ENCODE results near the gene SUPT4H1. TPM values are rescaled to one million over a fixed set of nuclear protein-coding genes. Genes with fewer than 3 reads are reported as not detected.

Gene SUPT4H1
- total RNA-seq, 1 experiment from 2014 or later = 168 TPM

DNA sequence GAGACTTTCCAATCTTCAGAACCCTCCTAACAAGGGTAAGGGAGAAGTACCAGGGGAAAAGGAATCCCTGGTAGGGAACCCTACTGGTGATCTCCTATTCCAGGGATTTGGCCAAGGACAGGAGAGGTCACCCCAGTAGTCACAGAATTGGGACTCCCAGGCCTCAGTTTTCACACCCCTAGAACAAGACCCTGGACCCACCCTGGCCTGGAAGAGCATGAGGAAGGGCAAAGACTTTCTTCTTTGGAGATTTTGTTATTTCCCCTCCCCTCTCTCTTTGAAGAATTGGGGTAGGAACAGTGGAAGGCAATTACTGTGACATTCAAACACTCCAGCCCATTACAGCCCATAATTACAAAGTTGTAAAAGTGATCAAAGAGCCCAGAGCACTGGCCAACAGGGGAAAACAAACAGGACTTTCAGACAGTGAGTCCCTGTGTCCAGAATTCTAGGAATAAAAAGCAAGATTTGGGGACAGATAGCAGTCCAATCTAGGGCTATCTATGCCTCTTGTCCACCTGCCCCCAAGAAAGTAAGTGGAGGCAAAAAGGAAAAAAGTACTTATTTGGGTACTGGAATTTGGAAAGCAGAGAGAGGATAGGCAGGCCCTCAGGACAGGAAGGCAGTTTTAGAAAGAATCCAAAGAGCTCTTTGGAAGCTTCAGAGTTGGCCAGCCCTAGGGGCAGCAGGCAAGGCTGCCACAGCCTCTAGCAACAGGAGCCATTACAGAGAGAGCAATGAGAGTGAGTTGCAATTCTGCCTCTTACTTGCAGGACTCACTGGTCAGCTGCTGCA is 13.4 kb upstream of the SUPT4H1 start:
- no peak for DNase-seq (ENCODE audit: low read depth)

DNA sequence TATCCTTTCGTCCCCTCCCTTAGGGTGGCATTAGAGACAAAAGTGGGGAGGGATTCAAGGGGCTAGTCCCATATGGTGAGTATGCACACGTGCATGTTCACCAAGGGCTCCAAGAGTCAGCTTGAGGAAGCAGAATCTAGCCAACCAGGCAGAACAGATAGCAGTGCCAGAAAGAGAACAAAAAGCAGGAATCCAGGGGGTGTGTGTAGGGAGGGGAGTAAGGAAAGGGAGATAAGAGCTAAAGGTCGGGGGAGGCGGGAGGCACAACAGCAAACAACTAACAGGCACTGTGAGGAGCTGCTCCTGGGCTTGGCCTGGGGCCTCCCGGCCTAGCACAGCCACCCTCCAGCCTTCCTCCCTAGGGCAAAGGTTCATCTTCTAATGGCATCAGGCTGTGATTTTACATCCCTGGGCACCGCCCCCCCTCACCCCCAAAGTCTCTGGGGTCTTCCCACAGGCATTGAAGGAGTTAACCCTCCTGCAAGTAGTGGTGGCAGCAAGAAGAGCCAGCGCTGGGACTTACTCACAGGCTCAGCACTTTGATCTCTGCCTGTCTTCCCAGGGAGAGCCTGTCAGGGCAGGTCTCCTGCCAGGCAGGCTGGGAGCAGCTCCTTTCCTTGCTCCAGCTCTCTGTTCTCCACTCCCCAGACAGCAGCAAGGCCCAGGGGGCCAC is 12.4 kb upstream of the SUPT4H1 start:
- DNase-seq (ENCODE audit: low read depth) = no peak

DNA sequence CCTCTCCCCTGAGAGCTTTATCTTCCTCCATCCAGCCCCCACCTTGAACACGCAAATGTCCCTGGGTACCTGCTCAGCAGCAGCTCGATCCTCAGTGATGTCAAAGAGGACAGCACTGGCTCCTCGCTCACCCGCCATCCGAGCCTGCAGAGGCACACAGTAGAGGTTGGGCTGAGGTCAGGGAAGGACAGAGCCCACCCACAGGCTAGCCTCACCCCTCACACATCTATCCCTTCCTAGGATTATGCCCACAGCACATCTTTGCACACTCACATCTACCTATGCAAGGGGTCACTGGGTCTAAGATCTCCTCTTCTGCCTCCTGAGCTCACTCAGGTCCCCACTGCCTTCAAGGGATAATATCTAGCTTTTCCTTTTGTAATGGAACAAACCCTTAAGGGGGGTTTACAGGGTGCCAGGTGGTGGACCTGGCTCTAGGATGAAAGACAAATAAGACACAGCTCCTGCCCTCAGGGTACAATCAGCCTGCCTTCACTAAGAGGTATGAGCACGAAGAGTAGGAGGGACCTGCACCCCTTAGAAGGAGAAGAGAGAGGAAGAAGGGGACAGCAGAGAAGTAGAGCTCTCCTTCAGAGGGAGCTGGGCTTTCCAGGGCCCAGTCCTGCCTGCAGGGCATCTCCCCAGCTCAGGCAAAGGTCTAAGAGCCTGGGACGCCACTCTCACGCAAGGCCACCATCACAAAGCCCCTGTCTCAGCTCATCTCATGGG is 11.6 kb upstream of the SUPT4H1 start:
- DNase-seq (ENCODE audit: low read depth) = no peak

DNA sequence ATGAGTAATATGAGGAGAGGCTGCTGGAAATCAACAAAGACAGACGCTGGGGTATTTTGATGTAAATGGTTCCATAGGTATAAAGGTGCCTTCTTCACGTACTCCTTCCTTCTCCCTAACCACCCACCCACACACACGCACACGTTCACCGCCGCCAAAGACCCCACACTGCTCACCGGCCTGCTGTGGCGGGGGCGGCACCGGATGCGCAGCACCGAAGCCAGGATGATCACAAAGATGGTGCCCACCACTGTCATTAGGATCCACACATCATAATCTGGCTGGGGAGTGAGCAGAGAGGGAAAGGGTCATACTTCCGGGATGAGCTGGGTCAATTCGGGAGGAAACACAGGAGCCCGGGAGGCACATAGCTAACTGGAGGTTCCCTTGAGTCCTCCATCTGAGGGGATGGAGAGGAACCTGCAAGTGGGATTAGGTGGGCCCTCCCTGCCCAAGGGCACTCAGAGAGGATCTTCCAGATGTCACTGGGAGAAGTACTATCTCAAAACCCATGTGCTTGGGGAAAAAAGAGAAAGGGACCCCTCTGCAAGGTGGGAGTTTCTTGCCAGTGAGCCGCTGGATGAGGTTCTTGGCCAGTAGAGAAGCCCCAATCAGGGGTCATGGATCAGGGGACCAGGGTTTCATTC is 10.5 kb upstream of the SUPT4H1 start:
- no peak for DNase-seq (ENCODE audit: low read depth)

DNA sequence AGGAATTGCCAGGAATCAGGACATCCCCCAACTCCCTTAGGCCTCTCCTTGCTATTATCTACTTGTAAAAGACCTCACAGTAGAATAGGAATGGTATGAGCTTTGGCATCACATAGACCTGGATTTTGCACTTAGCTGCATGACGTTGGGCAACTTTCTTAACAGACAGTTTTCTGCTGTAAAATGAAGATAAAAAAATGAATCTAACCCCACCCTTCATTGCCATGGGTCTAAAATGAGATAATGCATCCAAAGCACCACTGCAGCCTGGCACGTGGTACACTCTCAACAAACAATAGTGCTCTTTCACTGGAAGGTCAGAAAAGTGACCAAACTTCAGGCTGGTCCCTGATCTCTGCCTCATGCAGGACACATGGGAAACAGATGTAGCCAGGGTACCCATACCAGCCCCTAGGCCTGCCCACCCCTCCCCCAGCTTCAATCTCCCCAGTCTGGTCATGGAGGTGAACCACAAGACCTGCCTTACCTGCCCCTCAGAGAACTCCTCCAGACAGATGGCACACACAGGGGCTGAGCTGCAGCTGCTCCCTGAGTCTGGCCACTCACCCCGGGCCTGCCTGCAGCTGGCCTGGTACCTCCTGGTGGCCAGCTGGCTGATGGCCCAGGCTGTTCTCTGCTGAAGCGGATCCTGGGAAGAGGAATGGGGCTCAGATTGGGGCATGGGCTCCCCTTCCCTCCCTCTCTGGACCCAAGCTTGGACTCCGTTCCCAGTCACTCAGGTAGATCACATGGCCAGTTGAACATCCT is 8.5 kb upstream of the SUPT4H1 start:
- no peak for DNase-seq (ENCODE audit: low read depth)

DNA sequence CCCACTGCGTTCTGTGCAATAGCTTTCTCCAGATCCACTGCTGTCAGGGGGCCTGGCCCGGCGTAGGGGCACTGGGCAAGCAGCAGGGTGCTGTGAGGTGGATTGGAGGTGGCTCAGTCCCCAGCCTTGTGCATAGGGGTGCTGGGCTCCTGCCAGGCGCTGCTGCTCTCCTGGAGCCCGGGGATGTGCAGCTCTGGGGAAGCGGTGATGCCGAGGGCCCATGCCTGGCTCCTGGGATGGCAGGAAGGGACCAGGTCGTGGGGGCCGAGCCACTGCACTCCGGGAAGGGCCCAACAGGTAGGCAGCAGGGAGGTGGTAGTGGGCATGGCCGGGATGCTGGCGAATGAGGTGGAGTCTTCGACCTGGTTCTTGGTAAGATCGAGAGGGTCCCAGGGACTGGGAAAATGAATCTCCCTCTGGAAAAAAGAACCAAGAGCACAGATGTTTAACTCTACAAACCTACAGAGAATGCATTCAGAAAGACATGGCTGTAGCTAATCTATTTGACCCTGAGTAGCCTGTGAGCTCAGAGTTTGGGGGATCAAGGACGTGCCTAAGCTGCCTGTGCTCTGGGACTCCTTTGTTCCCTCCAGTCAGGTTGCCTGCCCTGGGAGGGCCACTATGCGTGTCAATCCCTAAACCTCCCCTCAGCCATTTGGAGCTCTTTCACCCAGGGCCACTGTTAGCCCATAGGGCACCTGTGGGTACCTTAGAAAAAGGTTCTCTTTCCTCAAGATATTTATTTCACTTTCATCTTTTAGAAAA is 6.6 kb upstream of the SUPT4H1 start:
- no peak for DNase-seq (ENCODE audit: low read depth)

DNA sequence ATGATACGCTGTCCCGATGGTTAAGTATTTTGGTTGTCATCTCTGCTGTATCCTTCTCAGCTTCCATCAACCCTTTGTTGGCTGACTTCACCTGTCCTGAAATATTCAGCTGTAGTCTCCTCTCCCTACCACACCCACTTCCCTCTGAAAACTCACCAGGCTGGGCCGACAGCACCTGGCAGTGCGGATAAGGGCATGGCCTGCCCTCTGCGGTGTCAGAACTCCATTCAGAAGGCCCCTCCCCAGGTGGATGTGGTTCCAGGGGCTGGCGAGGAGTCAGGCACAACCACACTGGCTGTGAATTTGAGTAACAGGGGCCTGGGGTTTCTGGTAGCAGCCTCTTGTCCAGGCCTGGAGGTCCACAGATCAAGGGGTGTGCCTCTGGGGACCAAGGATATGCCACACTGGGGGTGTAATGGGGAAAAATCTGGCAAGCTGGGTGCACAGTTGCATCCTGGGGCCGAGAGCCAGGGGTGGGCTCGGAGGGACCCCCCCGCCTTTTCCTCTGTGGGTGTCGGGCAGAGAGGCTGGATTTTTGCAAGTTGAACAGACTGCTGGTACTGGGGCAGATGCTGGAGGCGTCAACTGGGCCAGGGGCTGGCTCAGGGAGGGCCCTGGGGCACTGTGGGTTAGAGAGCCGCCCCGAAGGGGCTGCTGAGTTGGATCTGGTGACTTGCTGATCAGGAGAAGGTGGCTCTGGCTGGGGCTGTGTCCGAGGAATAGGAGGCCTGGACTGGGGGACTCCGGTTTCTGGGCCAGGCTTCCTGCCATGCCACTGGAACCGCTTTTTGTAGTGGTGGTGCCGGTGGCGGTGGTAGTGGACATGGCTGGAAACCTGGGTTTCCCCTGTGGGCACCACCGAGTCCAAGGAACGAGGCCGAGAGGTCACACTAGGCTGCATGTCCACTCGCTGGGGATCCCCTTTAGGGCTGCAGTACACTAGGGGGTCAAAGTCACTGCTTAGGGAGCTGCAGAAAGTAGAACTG is 5.6 kb upstream of the SUPT4H1 start:
- no peak for DNase-seq (ENCODE audit: low read depth)

DNA sequence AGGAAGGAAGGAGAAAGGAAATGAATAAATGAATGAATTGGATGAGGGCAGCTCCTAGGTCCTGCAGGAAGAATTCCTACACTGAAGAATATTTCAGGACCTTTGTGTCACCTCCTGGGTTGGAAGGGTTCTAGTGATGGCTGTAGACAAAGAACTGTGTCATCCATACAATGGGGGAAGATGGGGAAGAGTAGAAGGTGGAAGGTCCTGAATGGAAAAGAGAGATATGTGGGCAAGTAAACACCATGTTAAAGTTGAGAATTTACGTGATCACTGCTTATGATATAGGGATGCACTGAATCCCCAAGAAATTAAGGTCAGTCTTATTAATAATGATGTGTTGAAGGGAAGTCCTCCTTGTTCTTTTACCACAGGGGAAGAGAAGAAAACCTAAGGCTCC is 4.2 kb upstream of the SUPT4H1 start:
- DNase-seq (ENCODE audit: low read depth) = no peak

DNA sequence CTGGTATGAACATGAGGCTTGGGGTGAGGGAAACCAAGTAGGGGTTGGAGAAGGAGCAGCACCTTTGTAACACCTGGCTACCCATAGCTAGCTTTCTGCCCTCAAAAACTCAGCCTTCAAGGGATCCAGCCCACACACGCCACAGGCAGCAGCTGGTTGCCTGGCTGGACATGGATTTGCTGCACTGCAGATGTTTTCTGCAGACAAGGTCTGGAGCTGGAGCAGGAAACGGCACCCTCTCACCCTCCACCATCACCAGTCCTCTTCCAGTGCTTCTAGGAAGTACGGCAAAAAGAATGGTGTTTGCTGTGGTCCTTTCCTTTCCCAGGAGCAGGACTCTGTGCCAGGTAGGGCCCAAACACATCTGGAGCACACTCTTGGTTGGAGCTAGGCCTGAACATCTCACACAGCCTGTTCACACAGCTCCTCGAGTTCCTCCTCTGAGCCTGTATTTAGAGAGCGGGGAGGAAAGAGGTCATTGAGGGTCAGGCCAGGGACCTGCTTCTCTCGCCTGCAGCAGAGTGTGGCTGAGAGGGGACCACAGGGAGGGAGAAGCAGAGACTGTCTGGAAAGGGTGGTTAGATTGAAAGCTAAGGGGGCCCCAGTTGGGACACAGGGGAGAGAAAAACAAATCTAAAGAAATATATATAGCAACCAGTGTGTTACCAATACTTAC is 2.7 kb upstream of the SUPT4H1 start:
- no peak for DNase-seq (ENCODE audit: low read depth)

DNA sequence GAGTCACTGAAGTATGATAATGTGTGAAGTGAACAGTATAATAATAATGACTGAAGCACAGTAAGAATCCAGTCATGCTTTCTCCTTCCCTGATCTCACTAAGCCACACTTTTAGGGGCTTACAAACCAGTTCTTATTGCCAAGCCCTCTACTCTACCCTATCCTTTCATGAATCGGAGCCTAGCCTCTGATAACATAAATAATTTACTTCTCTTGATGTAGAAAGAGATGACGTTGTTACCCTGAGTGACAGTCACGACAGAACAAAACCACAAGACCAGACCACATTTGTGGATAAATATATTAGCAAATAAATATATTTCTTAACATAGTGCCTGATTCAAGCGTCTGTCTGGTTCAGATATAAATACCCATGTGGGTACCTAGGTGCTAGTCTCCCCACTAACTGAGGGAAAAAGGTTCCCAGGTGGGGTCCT is 1.4 kb upstream of the SUPT4H1 start:
- no peak for DNase-seq (ENCODE audit: low read depth)

DNA sequence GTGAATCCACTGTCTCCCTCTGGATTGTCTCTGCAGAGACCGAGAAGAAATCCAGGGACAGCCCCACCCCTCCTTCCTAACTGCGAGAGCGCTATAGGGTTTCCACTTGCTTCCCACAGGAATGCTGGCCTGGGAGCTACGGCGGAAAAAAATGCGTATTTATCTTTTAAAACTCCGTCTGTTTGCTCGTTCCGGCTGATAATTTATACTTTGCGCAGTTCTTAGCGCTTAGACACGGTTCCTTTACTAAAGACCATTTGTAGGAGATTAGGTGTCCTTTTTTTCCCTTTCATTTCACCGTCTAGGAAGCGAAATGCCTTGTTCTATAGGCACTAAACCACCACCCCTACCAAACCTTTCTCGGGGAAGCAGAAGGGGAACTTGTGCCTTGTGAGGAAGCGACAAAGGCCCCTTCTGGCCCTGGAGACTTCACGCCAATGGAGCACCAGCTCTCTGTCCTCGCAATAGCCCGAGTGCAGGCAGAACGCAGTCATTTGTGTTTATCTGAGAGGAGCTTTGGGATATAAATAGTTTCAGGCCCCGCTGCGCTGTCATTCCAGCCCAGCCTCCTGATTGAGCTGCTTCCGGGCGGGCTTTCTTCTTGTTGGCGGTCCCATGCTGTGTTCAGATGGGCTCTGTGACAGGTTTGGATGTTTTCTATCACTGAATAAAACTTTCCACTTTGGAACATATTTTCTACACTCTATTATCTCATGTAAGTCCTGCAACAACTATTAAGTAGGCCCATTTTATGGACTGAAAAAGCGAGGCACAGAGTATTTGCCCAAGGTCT is 791 bp upstream of the SUPT4H1 start:
- DNase-seq (ENCODE audit: low read depth) = peak; percentile 17

DNA sequence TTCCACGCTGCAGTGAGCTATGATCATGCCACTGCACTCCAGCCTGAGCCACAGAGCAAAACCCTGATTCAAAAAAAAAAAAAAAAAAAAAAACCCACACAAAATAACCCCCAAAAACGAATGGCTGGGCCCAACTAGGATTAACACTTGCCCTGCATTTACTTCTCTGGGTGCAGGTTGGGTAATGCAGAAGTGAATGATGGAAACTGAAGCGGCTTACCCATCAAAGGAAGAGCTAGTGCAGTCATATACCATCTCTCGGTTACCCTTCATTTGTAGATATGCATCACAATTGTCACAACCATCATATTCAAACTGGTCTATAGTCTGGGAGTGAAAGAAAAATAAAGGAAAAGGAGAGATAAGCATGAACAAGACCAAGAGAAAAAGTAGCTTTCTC is 819 bp downstream of the SUPT4H1 start:
- no peak for DNase-seq (ENCODE audit: low read depth)

DNA sequence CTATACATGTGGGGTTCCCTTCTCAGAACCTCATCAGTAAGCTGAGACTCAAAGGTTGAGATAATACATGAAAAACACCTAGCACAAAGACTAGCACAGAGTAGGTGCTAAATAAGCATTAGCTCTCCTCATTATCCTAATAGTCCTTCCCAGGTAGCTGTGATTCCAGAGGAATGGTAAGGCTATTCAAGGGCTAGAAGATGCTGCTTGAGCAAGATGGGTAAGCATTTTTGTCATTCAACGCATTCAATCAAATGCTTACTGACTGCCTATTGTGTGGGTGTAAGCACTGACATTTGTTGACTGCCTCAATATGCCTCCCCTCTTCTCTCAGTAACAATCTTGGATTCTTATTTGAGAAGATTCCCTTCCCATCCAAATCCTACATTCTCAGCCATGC is 4.0 kb downstream of the SUPT4H1 start:
- DNase-seq (ENCODE audit: low read depth) = no peak

DNA sequence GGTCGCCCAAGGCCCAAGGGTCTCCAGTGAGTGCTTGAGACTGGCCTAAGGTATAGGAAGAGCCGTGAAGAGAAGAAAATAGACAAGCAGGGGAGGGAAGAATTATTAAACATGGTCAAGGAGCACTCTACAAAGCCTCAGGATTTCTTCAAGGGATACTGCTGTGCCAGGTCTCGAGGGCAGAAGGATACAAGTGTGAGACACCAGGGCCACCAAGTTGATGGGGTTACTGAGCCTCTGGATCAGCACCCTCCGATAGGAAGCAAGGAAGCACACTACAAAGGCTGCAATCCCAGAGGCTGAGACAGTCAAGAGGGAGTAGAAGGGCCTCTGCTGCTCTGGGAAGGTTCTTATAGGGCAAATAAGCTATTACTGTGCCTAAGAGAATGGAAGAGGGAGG is 6.5 kb downstream of the SUPT4H1 start:
- no peak for DNase-seq (ENCODE audit: low read depth)

DNA sequence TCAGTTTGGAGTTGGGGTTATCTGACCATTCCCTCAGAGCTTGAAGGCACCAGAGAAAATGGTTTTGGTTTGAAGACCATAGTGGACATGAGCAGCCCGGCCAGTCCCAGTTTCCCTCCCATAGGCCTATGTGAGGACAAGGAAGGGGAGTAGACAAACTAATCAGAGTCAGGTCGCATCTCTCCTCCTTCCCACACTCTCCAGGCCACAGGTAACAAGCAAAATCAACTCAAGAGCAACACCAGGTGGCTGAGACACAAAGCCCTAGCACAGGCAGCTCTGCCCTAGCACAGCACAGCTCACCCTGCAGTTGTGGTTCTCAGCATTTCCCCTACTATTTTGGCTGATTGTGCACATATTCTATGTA is 7.2 kb downstream of the SUPT4H1 start:
- DNase-seq (ENCODE audit: low read depth) = no peak

DNA sequence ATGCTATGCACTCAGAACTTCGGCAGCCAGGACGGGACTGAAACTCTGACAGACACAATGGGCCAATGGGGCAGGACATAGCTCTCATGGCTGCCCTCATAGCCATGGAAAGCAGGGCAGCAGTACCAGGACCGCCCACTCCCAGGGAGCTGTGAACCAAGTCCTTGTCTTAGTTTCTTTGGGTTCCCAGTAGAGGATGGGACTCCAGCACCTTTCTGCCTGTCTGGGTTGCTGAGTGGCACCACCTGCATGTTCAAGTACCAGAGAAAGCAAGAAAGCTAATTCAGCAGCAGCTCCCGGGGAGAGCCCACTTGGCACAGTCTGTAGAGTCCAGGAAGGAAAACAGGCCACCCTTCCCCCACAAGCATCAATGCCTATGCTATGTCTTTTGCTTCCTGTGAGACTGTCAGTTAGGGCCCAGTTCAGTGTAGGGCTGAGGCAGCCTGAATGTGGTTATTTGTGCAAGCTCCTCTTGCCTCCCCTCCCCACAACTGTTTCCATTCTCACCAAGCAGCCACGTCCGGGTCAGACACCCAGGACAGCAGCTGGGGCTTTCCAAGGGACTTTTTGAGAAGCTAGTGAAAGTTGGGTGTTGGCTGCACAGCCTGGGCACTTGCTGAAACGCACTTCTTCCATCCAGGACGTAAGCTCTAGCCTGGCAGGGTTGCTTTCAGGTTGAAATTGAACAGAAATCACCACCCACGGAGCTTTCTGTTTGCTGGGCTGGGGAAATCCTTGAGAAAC is 7.8 kb downstream of the SUPT4H1 start:
- no peak for DNase-seq (ENCODE audit: low read depth)

DNA sequence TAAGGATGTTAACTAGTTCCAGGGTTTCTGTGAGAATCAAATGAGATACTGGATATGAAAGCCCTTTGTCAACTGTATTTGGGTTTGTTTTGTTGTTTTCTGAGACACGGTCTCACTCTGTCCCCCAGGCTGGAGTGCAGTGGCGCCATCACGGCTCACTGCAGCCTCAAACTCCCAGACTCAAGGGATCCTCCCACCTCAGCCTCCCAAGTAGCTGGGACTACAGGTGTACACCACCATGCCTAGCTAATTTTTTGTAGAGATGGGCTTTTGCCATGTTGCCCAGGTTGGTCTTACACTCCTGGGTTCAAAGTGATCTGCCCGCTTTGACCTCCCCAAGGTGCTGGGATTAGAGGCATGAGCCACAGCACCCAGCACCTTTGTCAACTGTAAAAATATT is 8.9 kb downstream of the SUPT4H1 start:
- DNase-seq (ENCODE audit: low read depth) = no peak
